K562 (cell line): ENCODE data around the gene NUP85. TPM values are rescaled to one million over a fixed set of nuclear protein-coding genes. Genes with fewer than 3 reads are reported as not detected.
A peak's percentile ranks its signal among the peaks of the same experiment; 100 is the strongest.

ENCODE experiments used
- CREM ChIP-seq: IDR thresholded peaks from 2 replicates; pipeline ENCODE4 v1.6.1; 2014; ENCODE audit warnings: antibody characterized with exemption, low read depth
- ESRRB ChIP-seq: fragments of 250-450 bp; sonication (Bioruptor Pico); IDR thresholded peaks from 2 replicates; pipeline ENCODE4 v1.5.0; 2020; ENCODE audit warnings: mild to moderate bottlenecking, moderate library complexity, borderline replicate concordance
- FOXP1 ChIP-seq: sonication (generic); formaldehyde crosslinking; IDR thresholded peaks from 2 replicates; pipeline ENCODE4 v1.8.0; 2022; ENCODE audit warnings: mild to moderate bottlenecking, missing genetic modification reagents
- KAT2B ChIP-seq: IDR thresholded peaks from one replicate; pipeline ENCODE4 v1.6.1; 2012; ENCODE audit warnings: low read depth, mild to moderate bottlenecking, control low read depth, inconsistent platforms, low read length, moderate library complexity
- KLF13 ChIP-seq: fragments of 450-650 bp; IDR thresholded peaks from 2 replicates; pipeline ENCODE4 v1.6.1; 2016; ENCODE audit warnings: missing genetic modification characterization, low read depth, mild to moderate bottlenecking, missing compliant biosample characterization, moderate library complexity, borderline replicate concordance
- MYC ChIP-seq, 2 experiments: fragments of 250-450 bp in 1 of 2; sonication (Bioruptor Pico) in 1 of 2; IDR thresholded peaks; 2 replicates each; pipeline versions ENCODE4 v1.5.1 to v1.6.1; 2012 to 2021; ENCODE audit warnings: low read depth in 2 of 2, borderline replicate concordance in 1 of 2, improper control_type of control experiment in 1 of 2, low read length in 1 of 2, mild to moderate bottlenecking in 1 of 2, moderate library complexity in 1 of 2
- MYNN ChIP-seq, 2 experiments: sonication (generic); formaldehyde crosslinking in 1 of 2; IDR thresholded peaks; 2 replicates each; pipeline versions ENCODE4 v1.5.0 to v1.6.1; 2016 to 2020; ENCODE audit warnings: antibody characterized with exemption in 1 of 2, missing genetic modification reagents in 1 of 2
- PHF20 ChIP-seq: fragments of 450-650 bp; IDR thresholded peaks from 2 replicates; pipeline ENCODE4 v1.6.1; 2018; ENCODE audit not compliant: partially characterized antibody
- SAFB ChIP-seq: fragments of 200-400 bp; formaldehyde crosslinking; IDR thresholded peaks from 2 replicates; pipeline ENCODE4 v1.6.1; 2017; ENCODE audit warnings: low read depth, low read length, borderline replicate concordance
- TAF15 ChIP-seq: fragments of 200-400 bp; formaldehyde crosslinking; IDR thresholded peaks from 2 replicates; pipeline ENCODE4 v1.6.1; 2017; ENCODE audit warnings: mild to moderate bottlenecking, low read depth, low read length, moderate library complexity
- XRCC5 ChIP-seq: fragments of 200-400 bp; formaldehyde crosslinking; IDR thresholded peaks from 2 replicates; pipeline ENCODE4 v1.6.1; 2017; ENCODE audit warnings: low read depth, mild to moderate bottlenecking, low read length
- ZNF263 ChIP-seq: sonication (generic); formaldehyde crosslinking; IDR thresholded peaks from 2 replicates; pipeline ENCODE4 v1.8.0; 2022; ENCODE audit warnings: mild to moderate bottlenecking, missing genetic modification reagents, borderline replicate concordance
- polyA plus RNA-seq, 8 experiments: library from polyadenylated mRNA; depleted of rRNA in 4 of 8; stranded (reverse) in 5 of 8; unstranded in 3 of 8; fragments of >200 nt; fragmentation: Nextera tagmentation in 2 of 8; fragmentation: Illumina TruSeq in 1 of 8; extraction: Ambion mirVana in 2 of 8; extraction: Trizol in 1 of 8; gene quantifications; 2 replicates each; pipeline versions ENCODE4 v1.2.1 to v1.2.3, GENCODE V29; 2011 to 2014; ENCODE audit warnings: inconsistent platforms in 1 of 8, missing spikeins in 1 of 8
- total RNA-seq, 7 experiments: library from RNA; depleted of rRNA in 6 of 7; stranded (reverse); fragments of >200 nt in 6 of 7; fragmentation: Illumina TruSeq in 2 of 7; extraction: Trizol in 2 of 7; gene quantifications; 2 replicates each; pipeline versions ENCODE4 v1.2.1 to v1.2.3, GENCODE V29; 2011 to 2021; ENCODE audit warnings: low replicate concordance in 1 of 7
- TF ChIP-seq, protein P1 (sequence below): IDR thresholded peaks from 2 replicates; pipeline ENCODE4 v1.6.1; 2011; ENCODE audit warnings: borderline replicate concordance, low read depth, mild to moderate bottlenecking, moderate library complexity, low read length; ENCODE audit not compliant: insufficient read depth, poor library complexity, severe bottlenecking
- TF ChIP-seq, protein P2 (sequence below), 3 experiments: fragments of 200-800 bp in 1 of 3; sonication (Bioruptor generic) in 1 of 3; sonication (generic) in 1 of 3; formaldehyde crosslinking in 1 of 3; IDR thresholded peaks; 2 replicates each; pipeline versions ENCODE4 v1.6.1 to v1.8.0; 2016 to 2022; ENCODE audit warnings: mild to moderate bottlenecking in 2 of 3, missing compliant biosample characterization in 2 of 3, missing genetic modification characterization in 2 of 3, missing genetic modification reagents in 1 of 3
- TF ChIP-seq, protein P3 (sequence below): sonication (generic); formaldehyde crosslinking; IDR thresholded peaks from 2 replicates; pipeline ENCODE4 v1.8.0; 2022; ENCODE audit warnings: mild to moderate bottlenecking, missing genetic modification reagents
- TF ChIP-seq, protein P4 (sequence below): sonication (generic); formaldehyde crosslinking; IDR thresholded peaks from 2 replicates; pipeline ENCODE4 v1.9.0; 2022; ENCODE audit warnings: mild to moderate bottlenecking, missing genetic modification reagents

The NUP85 gene
- total and polyA plus RNA-seq, 9 of the 15 experiments (the other 6 are each of a cell fraction or from before 2014, with no cell fraction given), result 50.2 to 177 (median 110) TPM

DNA sequence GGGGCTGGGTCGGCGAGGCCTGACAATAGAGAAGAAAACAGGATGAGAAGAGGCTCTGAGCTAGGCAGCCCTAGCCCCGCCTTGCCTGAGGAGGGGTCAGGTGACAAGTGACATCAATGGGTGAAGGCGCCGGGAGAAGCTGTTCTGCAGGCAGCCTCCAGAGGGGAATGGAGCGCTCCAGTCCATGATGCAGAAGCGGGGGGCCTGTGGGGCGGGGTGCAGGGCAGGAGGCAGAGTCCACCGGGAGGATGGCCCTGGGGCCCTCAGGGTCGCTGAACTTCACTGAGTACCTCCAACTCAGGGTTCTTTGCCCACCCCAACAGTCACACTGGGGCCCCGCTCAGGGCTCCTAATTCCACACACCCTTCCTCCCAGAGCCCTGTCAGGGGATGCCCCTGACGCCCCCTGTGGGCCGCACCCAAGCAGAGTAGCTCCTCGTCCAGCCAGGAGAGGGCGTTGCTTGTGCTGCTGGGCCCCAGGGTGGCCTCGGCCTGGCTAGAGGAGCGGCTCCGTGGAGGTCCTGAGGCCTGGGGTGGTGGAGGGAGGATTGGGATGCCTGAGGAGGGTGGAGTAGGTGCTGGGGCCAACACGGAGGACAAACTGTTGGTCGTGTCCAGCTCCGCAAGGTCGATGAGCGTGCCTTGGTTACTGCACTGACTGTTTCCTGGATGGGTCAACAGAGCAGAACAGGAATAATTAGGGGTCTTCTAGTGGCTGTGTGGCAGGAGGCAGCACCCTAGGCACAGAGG is 35.1 kb downstream of the NUP85 start (continued):
- TF ChIP-seq KLF13 (tag) (0 out of 2 replicates have a peak, but pooled peaks have one; percentile 27), XRCC5 (0 out of 2 replicates have a peak, but pooled peaks have one; percentile 34), MYNN (IDR thresholded peaks at IDR 0.05) (peak; percentile 53), MYNN (CRISPR knock-in tag; IDR thresholded peaks at IDR 0.05) (no peak), SAFB (no peak), ZNF263 (peak; percentile 60; the same call in 1 of the 2 replicates), TAF15 (0 out of 2 replicates have a peak, but pooled peaks have one; percentile 13), ESRRB (no peak), MYC (IDR thresholded peaks at IDR 0.05; ENCODE audit: low read depth, low read length) (peak; percentile 62; the same call in 1 of the 2 replicates), MYC (CRISPR knock-in tag; IDR thresholded peaks at IDR 0.05; ENCODE audit: borderline replicate concordance, low read depth) (no peak), FOXP1 (CRISPR knock-in tag) (peak; percentile 77; the same call in 1 of the 2 replicates), KAT2B (peak; percentile 97), CREM (peak; percentile 47; the same call in 1 of the 2 replicates), PHF20 (peak; percentile 20)
- TF ChIP-seq, protein P1, sequence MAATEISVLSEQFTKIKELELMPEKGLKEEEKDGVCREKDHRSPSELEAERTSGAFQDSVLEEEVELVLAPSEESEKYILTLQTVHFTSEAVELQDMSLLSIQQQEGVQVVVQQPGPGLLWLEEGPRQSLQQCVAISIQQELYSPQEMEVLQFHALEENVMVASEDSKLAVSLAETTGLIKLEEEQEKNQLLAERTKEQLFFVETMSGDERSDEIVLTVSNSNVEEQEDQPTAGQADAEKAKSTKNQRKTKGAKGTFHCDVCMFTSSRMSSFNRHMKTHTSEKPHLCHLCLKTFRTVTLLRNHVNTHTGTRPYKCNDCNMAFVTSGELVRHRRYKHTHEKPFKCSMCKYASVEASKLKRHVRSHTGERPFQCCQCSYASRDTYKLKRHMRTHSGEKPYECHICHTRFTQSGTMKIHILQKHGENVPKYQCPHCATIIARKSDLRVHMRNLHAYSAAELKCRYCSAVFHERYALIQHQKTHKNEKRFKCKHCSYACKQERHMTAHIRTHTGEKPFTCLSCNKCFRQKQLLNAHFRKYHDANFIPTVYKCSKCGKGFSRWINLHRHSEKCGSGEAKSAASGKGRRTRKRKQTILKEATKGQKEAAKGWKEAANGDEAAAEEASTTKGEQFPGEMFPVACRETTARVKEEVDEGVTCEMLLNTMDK, result peak; percentile 99
- TF ChIP-seq, protein P2, sequence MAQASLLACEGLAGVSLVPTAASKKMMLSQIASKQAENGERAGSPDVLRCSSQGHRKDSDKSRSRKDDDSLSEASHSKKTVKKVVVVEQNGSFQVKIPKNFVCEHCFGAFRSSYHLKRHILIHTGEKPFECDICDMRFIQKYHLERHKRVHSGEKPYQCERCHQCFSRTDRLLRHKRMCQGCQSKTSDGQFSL (CRISPR knock-in tag; IDR thresholded peaks at IDR 0.05), result peak; percentile 52
- TF ChIP-seq, protein P2 (tag; IDR thresholded peaks at IDR 0.05), result no peak
- TF ChIP-seq, protein P3, sequence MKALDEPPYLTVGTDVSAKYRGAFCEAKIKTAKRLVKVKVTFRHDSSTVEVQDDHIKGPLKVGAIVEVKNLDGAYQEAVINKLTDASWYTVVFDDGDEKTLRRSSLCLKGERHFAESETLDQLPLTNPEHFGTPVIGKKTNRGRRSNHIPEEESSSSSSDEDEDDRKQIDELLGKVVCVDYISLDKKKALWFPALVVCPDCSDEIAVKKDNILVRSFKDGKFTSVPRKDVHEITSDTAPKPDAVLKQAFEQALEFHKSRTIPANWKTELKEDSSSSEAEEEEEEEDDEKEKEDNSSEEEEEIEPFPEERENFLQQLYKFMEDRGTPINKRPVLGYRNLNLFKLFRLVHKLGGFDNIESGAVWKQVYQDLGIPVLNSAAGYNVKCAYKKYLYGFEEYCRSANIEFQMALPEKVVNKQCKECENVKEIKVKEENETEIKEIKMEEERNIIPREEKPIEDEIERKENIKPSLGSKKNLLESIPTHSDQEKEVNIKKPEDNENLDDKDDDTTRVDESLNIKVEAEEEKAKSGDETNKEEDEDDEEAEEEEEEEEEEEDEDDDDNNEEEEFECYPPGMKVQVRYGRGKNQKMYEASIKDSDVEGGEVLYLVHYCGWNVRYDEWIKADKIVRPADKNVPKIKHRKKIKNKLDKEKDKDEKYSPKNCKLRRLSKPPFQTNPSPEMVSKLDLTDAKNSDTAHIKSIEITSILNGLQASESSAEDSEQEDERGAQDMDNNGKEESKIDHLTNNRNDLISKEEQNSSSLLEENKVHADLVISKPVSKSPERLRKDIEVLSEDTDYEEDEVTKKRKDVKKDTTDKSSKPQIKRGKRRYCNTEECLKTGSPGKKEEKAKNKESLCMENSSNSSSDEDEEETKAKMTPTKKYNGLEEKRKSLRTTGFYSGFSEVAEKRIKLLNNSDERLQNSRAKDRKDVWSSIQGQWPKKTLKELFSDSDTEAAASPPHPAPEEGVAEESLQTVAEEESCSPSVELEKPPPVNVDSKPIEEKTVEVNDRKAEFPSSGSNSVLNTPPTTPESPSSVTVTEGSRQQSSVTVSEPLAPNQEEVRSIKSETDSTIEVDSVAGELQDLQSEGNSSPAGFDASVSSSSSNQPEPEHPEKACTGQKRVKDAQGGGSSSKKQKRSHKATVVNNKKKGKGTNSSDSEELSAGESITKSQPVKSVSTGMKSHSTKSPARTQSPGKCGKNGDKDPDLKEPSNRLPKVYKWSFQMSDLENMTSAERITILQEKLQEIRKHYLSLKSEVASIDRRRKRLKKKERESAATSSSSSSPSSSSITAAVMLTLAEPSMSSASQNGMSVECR, result peak; percentile 62; the same call in 1 of the 2 replicates
- TF ChIP-seq, protein P4, sequence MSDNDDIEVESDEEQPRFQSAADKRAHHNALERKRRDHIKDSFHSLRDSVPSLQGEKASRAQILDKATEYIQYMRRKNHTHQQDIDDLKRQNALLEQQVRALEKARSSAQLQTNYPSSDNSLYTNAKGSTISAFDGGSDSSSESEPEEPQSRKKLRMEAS (CRISPR knock-in tag), result peak; percentile 47
